NCI-H2227 treated with DMSO at 0.1 percent for 48 hours (cell line): Measurements from ENCODE around the gene RBM39.
"Not testable (repeated sequence)": the region's sequence is repeated elsewhere in the genome, so short reads cannot be mapped to it uniquely, and the experiment has no call there.

Experiments
- DNase-seq: peaks from one replicate; lab custom pipeline; 2025; lab: John Stamatoyannopoulos, UW

Gene RBM39

GRCh38 chr20:35726842-35727711, 15.0 kb downstream of the RBM39 start:
- no peak for DNase-seq

- DNase-seq = no peak
These were observed 17.5 kb downstream of the RBM39 start for GRCh38 chr20:35724321-35725230.

GRCh38 chr20:35723652-35724320, 18.3 kb downstream of the RBM39 start:
- not testable (repeated sequence) for DNase-seq

GRCh38 chr20:35723275-35723639, 18.8 kb downstream of the RBM39 start:
- not testable (repeated sequence) for DNase-seq

DNA sequence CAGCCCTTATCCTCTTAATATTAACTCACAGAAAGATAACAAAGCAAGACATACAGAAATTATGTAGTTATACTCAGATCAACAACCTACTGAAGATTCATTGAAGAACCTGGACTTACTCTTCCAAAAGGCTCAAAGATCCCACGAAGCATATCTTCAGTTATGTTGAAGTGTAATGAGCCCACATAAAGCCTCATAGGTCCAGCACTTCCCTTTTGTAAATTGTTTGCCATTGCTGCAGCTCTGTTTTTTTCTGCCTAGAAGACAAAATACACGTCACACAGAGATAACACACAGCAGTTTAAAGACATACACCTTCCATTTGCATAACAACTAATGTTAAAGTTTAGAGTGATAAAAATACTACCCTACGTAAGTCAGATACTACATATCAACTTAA, 20.4 kb downstream of the RBM39 start:
- no peak for DNase-seq

GRCh38 chr20:35721219-35721618, 20.8 kb downstream of the RBM39 start:
- DNase-seq = no peak

DNA sequence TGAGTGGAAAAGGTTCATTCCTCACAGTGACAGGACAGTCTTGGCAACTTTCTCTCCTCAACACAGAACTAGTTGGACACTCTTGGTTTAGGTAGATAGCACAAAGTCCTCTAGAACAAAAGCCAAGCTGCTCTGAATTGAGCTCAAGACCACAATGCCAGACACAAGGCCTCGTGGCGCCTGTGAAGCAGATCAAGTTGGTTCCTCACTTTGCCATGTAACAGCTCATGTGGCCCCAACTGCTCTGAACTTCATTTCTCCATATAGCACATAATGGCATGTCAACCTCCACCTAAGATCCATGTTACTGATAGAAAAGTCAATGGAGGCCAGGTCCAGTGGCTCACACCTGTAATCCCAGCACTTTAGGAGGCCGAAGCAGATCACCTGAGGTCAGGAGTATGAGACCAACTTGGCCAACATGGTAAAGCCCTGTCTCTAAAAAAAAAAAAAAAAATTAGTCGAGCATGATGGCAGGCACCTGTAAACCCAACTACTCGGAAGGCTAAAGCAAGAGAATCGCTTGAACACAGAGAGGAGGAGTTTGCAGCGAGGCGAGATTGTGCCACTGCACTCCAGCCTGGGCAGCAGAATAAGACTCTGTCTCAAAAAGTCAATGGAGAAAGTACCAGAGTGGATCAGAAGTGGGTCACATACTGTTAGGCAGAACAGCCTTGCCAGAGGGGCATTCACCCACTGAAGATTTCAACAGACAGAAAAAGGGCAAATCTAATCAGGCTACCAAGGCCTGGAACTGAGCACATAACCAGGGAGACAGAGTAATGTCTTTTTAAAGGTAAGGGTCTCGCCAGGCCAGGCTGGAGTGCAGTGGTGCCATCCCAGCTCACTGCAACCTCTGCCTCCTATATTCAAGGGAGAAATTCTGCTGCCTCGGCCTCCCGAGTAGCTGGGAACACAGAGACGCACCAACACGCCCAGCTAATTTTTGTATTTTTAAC, 21.6 kb downstream of the RBM39 start:
- no peak for DNase-seq

GRCh38 chr20:35719717-35720116, 22.3 kb downstream of the RBM39 start:
- DNase-seq = no peak

DNA sequence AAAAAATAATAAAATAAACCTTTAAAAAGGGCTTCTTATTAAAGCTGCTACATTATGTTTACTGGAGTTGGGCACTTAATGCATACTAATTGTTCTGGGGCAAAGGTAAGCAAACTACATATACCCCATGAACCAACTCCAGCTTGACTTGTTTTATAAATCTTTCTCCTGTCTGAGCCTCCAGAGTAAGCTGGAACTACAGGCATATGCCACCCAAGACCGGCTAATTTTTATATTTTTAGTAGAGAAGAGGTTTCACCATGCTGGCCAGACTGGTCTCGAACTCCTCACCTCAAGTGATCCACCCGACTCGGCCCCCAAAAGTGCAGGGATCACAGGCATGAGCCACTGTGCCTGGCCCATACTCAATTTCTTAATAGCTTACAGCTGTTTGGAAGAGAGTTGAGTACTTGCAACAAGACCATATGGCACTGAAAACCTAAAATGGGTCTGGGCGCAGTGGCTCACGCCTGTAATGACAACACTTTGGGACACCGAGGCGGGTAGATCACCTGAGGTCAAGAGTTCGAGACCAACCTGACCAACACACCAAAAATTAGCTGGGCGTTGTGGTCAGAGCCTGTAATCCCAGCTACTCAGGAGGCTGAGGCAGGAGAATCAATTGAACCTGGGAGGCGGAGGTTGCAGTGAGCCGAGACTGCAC, 23.0 kb downstream of the RBM39 start:
- DNase-seq = no peak

GRCh38 chr20:35718321-35718720, 23.7 kb downstream of the RBM39 start:
- DNase-seq = not testable (repeated sequence)

- DNase-seq = no peak
These were observed 25.7 kb downstream of the RBM39 start for GRCh38 chr20:35716330-35716729.

DNA sequence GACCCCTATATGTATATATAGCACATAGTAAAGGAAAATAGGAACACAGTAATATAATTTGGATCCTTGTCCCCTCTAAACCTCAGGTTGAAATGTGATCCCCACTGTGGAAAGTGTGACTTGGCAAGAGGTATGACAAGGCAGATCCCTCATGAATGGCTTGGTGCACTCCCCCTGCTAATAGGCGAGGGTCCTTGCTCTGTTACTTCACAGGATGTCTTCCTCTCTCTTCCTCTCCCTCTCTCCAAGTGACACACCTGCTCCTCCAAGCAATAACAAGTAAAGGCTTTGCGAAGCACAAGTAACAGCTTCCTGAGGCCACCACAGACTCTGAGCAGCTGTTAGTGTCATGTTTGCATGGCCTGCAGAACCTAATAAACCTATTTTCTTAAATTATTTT, 26.4 kb downstream of the RBM39 start:
- no peak for DNase-seq

- DNase-seq = no peak
These were observed 27.9 kb downstream of the RBM39 start for GRCh38 chr20:35714127-35714526.

- not testable (repeated sequence) for DNase-seq
These were observed 28.9 kb downstream of the RBM39 start for GRCh38 chr20:35713120-35713519.

DNA sequence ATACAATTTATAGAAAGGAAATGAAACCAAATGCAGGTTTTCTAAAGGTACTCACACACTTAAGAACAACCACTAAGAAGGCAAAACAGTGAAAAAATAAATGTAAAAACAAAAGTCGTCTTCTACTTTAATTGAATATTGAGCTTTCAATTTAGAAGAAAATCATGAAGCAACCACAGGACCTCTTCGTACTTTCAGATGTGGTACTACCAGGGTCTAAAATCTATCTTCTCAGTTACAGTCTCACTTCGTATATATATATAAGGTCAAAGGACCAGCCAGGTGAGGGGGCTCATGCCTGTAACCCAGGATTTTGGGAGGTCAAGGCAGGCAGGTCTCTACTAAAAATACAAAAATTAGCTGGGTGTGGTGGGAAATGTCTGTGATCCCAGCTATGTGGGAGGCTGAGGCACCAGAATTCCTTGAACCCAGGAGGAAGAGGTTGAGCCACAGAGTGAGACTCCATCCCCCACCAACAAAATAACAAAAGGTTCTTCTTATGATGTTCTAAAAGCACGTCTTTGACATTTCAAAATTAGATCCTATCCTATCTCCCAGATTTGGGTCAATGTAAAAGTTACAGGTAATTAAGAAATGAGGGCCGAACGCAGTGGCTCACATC, 30.4 kb downstream of the RBM39 start:
- no peak for DNase-seq

- DNase-seq = no peak
These were observed 31.0 kb downstream of the RBM39 start for GRCh38 chr20:35710884-35711587.

- no peak for DNase-seq
These were observed 32.0 kb downstream of the RBM39 start for GRCh38 chr20:35710039-35710438.

GRCh38 chr20:35709259-35709658, 32.8 kb downstream of the RBM39 start:
- no peak for DNase-seq

- no peak for DNase-seq
These were observed 33.6 kb downstream of the RBM39 start for GRCh38 chr20:35708502-35708901.
